Measurements from ENCODE around the gene TMEM131L.

GRCh38 chr4:153518001-153518400 lies 51.8 kb downstream of the TMEM131L start:
- TF ChIP-seq POLR2A (IDR thresholded peaks at IDR 0.05) (no peak), POLR2AphosphoS5 (IDR thresholded peaks at IDR 0.05) (no peak)
- TF ChIP-seq, protein P1, sequence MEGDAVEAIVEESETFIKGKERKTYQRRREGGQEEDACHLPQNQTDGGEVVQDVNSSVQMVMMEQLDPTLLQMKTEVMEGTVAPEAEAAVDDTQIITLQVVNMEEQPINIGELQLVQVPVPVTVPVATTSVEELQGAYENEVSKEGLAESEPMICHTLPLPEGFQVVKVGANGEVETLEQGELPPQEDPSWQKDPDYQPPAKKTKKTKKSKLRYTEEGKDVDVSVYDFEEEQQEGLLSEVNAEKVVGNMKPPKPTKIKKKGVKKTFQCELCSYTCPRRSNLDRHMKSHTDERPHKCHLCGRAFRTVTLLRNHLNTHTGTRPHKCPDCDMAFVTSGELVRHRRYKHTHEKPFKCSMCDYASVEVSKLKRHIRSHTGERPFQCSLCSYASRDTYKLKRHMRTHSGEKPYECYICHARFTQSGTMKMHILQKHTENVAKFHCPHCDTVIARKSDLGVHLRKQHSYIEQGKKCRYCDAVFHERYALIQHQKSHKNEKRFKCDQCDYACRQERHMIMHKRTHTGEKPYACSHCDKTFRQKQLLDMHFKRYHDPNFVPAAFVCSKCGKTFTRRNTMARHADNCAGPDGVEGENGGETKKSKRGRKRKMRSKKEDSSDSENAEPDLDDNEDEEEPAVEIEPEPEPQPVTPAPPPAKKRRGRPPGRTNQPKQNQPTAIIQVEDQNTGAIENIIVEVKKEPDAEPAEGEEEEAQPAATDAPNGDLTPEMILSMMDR (IDR thresholded peaks at IDR 0.05), result no peak
